KMS-11 (cell line): ENCODE results near the gene RPS6KA2.

Experiments
- H2AFZ ChIP-seq: fragments of 200-600 bp; sonication (generic); 2 replicates; pipeline ENCODE4 v1.6.1; 2016; ENCODE audit warnings: antibody characterized with exemption, mixed run types, low read depth
- H3K27ac ChIP-seq: fragments of 200-600 bp; sonication (generic); 2 replicates; pipeline ENCODE4 v1.6.1; 2016; ENCODE audit warnings: mild to moderate bottlenecking, mixed run types
- H3K27me3 ChIP-seq: fragments of 200-600 bp; sonication (generic); 2 replicates; pipeline ENCODE4 v1.6.1; 2017; ENCODE audit warnings: mild to moderate bottlenecking, low read depth, mixed run types, moderate library complexity; ENCODE audit not compliant: insufficient read depth
- H3K36me3 ChIP-seq: fragments of 200-600 bp; sonication (generic); 2 replicates; pipeline ENCODE4 v1.6.1; 2017; ENCODE audit warnings: mild to moderate bottlenecking, mixed run types; ENCODE audit not compliant: insufficient read depth
- H3K4me1 ChIP-seq: fragments of 200-600 bp; sonication (generic); 2 replicates; pipeline ENCODE4 v1.6.1; 2016; ENCODE audit warnings: mild to moderate bottlenecking, low read depth, mixed run types; ENCODE audit not compliant: poor library complexity, severe bottlenecking
- H3K4me2 ChIP-seq: fragments of 200-600 bp; sonication (generic); 2 replicates; pipeline ENCODE4 v1.7.0; 2016; ENCODE audit warnings: mild to moderate bottlenecking, mixed run types
- H3K4me3 ChIP-seq: fragments of 200-600 bp; sonication (generic); IDR thresholded peaks from 2 replicates; pipeline ENCODE4 v1.6.1; 2017; ENCODE audit warnings: low read depth, low read length, mixed read lengths; ENCODE audit not compliant: insufficient read depth
- H3K79me2 ChIP-seq: fragments of 200-600 bp; sonication (generic); 2 replicates; pipeline ENCODE4 v1.6.1; 2016; ENCODE audit warnings: low read depth, mixed run types; ENCODE audit not compliant: insufficient read depth
- H3K9ac ChIP-seq: fragments of 200-600 bp; sonication (generic); 2 replicates; pipeline ENCODE4 v1.6.1; 2016; ENCODE audit warnings: mild to moderate bottlenecking, mixed run types
- H4K20me1 ChIP-seq: fragments of 200-600 bp; sonication (generic); 2 replicates; pipeline ENCODE4 v1.6.1; 2016; ENCODE audit warnings: mild to moderate bottlenecking, mixed run types; ENCODE audit not compliant: insufficient read depth
- TF ChIP-seq, protein P1 (sequence below): fragments of 200-600 bp; sonication (generic); conservative IDR thresholded peaks from 2 replicates; pipeline ENCODE4 v1.6.1; 2017; ENCODE audit warnings: low read depth, mild to moderate bottlenecking, antibody characterized with exemption, low read length, moderate library complexity, mixed read lengths

The RPS6KA2 gene

GRCh38 chr6:166382933-166383801 lies 243.9 kb downstream of the RPS6KA2 start, which contains the start of gene MPC1:
Gene MPC1, minus strand, starts transcription at chr6:166382940. Its CDS starts 64 bp downstream, at chr6:166382876.
- Histone ChIP-seq H3K27ac (peak within 1 kb of the TSS; percentile 97), H3K4me2 (peak within 1 kb of the TSS; percentile 86), H3K4me1 (peaks cover 21% of the 10 kb centered on the region), H4K20me1 (no peaks in the 10 kb centered on the region), H3K27me3 (no peaks in the 10 kb centered on the region), H2AFZ (peak within 1 kb of the TSS; percentile 92), H3K4me3 (no peak within 1 kb of the TSS), H3K36me3 (no peaks in the 10 kb centered on the region), H3K9ac (peak within 1 kb of the TSS; percentile 90), H3K79me2 (no peaks in the 10 kb centered on the region)
- TF ChIP-seq, protein P1, sequence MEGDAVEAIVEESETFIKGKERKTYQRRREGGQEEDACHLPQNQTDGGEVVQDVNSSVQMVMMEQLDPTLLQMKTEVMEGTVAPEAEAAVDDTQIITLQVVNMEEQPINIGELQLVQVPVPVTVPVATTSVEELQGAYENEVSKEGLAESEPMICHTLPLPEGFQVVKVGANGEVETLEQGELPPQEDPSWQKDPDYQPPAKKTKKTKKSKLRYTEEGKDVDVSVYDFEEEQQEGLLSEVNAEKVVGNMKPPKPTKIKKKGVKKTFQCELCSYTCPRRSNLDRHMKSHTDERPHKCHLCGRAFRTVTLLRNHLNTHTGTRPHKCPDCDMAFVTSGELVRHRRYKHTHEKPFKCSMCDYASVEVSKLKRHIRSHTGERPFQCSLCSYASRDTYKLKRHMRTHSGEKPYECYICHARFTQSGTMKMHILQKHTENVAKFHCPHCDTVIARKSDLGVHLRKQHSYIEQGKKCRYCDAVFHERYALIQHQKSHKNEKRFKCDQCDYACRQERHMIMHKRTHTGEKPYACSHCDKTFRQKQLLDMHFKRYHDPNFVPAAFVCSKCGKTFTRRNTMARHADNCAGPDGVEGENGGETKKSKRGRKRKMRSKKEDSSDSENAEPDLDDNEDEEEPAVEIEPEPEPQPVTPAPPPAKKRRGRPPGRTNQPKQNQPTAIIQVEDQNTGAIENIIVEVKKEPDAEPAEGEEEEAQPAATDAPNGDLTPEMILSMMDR, result 0 out of 2 replicates have a peak, but pooled peaks have one; percentile 4

DNA sequence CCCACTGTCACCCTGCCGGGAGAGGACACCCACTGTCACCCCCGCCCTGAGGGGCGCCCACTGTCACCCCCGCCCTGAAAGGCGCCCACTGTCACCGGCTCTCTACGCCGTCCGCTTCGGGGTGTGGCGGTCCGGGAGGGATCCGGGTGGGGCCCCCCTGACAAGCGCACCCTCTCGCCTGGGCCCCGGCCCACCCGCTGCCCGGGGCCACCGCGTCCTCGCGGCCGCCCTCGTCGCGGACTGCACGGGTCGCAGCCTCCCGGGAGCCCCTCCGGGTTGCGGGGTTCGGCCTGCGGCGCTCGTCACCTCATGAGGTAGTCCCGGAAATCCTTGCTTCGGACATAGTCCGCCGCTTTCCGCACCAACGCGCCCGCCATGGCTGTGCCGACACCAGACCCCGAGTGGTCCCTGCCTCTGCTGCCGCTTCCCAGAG lies 244.5 kb downstream of the RPS6KA2 start:
- TF ChIP-seq, protein P1, result no peak
- Histone ChIP-seq H3K4me2 (peak overlapping the region; percentile 86), H3K27me3 (no peaks in the 10 kb centered on the region), H2AFZ (peak overlapping the region; percentile 79; the same call in 1 of the 2 replicates), H3K4me3 (no peak overlapping the region), H3K79me2 (no peaks in the 10 kb centered on the region), H3K9ac (peak overlapping the region; percentile 35; the same call in 1 of the 2 replicates), H3K4me1 (peaks cover 21% of the 10 kb centered on the region), H4K20me1 (no peaks in the 10 kb centered on the region), H3K27ac (peak overlapping the region; percentile 97; the same call in 1 of the 2 replicates), H3K36me3 (no peaks in the 10 kb centered on the region)

DNA sequence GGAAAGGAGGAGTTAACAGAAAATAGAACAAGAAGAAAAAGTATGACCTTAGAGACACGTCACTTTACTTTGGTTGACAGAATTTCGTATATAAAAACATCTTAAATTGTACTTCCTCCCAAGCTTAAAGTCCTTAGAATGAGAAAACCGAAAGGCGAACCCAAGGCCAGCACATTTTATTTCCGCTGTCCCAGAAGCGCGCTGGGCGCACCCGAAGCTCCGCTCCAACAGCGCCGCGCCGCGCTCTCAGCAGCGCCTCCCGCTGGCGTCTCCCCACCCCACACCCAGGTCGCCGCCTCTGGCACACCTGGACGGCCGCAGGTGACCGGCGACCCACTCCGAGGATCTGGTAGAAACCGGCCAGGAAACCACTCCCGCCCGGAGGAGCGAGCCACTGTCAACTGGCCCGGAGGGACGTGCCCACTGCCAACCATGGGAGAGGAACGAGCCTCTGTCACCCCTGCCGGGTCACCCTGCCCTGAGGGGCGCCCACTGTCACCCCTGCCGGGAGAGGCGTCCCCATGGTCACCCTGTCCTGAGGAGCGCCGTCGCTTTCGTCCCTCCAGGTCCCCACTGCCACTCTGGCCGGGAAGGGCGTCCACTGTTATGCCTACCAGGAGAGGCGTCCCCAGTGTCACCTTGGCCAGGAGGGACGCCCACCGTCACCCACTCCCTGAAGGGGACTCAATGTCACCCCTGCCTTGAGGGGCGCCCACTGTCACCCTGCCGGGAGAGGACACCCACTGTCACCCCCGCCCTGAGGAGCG lies 245.1 kb downstream of the RPS6KA2 start:
- no peaks in the 10 kb centered on the region for H3K27me3 ChIP-seq
- peak overlapping the region; percentile 86 for H3K4me2 ChIP-seq
- H3K27ac ChIP-seq, result 0 out of 2 replicates have a peak overlapping the region, but pooled peaks have one; percentile 7
- H4K20me1 ChIP-seq, result no peaks in the 10 kb centered on the region
- TF ChIP-seq, protein P1, result peak; percentile 72
- H3K4me3 ChIP-seq, result no peak overlapping the region
- H3K9ac ChIP-seq, result peak overlapping the region; percentile 36; the same call in 1 of the 2 replicates
- H2AFZ ChIP-seq, result peak overlapping the region; percentile 62
- H3K36me3 ChIP-seq, result no peaks in the 10 kb centered on the region
- H3K79me2 ChIP-seq, result no peaks in the 10 kb centered on the region
- peaks cover 21% of the 10 kb centered on the region for H3K4me1 ChIP-seq

DNA sequence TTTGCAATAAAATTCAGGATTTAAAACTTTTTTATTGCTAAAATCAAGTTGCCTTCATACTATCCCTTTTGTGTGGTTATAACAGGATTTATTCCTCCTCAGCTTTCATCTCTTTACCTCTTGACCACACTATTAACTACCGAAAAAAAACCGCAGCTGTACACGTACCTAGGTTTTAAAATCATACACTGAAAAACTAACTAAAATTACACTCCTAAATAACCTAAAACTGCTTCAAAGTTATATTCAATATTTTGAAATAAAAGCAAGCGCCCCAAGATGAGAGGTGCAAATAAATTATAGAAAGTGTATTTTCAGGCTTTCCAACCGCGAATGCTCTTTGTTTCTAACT lies 245.7 kb downstream of the RPS6KA2 start:
- Histone ChIP-seq H3K36me3 (no peaks in the 10 kb centered on the region), H3K79me2 (no peaks in the 10 kb centered on the region), H3K27me3 (no peaks in the 10 kb centered on the region), H3K27ac (0 out of 2 replicates have a peak overlapping the region, but pooled peaks have one; percentile 7), H3K4me1 (peaks cover 21% of the 10 kb centered on the region), H3K4me2 (peak overlapping the region; percentile 86), H3K9ac (peak overlapping the region; percentile 36; the same call in 1 of the 2 replicates), H3K4me3 (no peak overlapping the region), H2AFZ (peak overlapping the region; percentile 62), H4K20me1 (no peaks in the 10 kb centered on the region)
- TF ChIP-seq, protein P1, result no peak
